Heart left ventricle (tissue), 13 donors: ENCODE data around the gene WBP2.

Experiments
- POLR2A ChIP-seq, 2 donors: fragments of 450-650 bp; IDR thresholded peaks; one replicate each; pipeline ENCODE4 v1.6.1; 2017; ENCODE audit warnings: antibody characterized with exemption in 2 of 2, mild to moderate bottlenecking in 2 of 2, moderate library complexity in 2 of 2
- TF ChIP-seq, protein P1 (sequence below), 12 donors: fragments of 200-600 bp; sonication (generic) in 4 of 12; IDR thresholded peaks; one replicate each; pipeline versions ENCODE4 v1.5.0 to v1.8.0; 2018 to 2022; ENCODE audit warnings: antibody characterized with exemption in 12 of 12, mild to moderate bottlenecking in 5 of 12
- donor health status: ischemic (EF 13 %, LVEDD 7.1; RV severe dilation, severe dysfunction).
- donor health status: DM: no; HTN: yes; CAD: no.
- donor health status: DM: no; HTN: no; CAD: no.
- donor health status: ischemic (EF 25% LVEDD 6.9; RV normal size, moderate dysfunction).
- donor health status: ischemic (EF 25% LVEDD 5.7; RV mildly dilated, moderate dysfunction).
- donor health status: ischemic (EF 35%, LVEDD 5.7; RV mildly dilated, moderate dysfunction).
- donor health status: nonischemic (EF 11% LVEDD 7.7; RV severe dilation, severe dysfunction).
- donor health status: DM: yes; HTN: yes; CAD: no.
- donor health status: PGD.
- donor health status: ischemic (EF 29% LVEDD 5.4; RV normal size, mild dysfunction).
- donor health status: nonischemic (EF 23%, LVEDD 6.1; RV moderate dilation, normal function).

- TF ChIP-seq, protein P1, sequence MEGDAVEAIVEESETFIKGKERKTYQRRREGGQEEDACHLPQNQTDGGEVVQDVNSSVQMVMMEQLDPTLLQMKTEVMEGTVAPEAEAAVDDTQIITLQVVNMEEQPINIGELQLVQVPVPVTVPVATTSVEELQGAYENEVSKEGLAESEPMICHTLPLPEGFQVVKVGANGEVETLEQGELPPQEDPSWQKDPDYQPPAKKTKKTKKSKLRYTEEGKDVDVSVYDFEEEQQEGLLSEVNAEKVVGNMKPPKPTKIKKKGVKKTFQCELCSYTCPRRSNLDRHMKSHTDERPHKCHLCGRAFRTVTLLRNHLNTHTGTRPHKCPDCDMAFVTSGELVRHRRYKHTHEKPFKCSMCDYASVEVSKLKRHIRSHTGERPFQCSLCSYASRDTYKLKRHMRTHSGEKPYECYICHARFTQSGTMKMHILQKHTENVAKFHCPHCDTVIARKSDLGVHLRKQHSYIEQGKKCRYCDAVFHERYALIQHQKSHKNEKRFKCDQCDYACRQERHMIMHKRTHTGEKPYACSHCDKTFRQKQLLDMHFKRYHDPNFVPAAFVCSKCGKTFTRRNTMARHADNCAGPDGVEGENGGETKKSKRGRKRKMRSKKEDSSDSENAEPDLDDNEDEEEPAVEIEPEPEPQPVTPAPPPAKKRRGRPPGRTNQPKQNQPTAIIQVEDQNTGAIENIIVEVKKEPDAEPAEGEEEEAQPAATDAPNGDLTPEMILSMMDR (IDR thresholded peaks at IDR 0.05): no peak
- no peak for TF ChIP-seq POLR2A (IDR thresholded peaks at IDR 0.05)
These were observed 16.7 kb downstream of the WBP2 start for GRCh38 chr17:75838410-75838809.
